Measurements from ENCODE around the gene CNST.
"Not testable (repeated sequence)": the region's sequence is repeated elsewhere in the genome, so short reads cannot be mapped to it uniquely, and the experiment has no call there.

CNST gene

DNA sequence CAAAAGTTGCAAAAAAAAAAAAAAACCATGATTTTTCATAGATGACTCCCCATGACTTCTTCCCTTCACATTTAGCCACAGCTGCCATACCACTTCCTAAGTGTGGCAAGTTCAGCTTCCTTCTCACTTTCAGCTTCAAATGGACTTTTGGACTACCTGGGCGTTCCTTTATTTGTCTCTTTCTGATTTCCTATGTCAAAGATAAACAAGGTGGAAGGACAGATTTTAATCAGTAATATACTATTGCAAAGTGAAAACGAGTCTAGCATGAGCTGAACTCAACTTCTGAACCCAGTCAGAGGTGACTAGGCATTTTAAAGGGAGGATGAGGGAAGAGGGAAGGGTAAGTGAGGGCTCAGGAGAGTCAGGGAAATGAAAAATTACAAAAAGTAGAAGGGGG lies 143.6 kb downstream of the CNST start:
- DNase-seq (ENCODE audit: low read depth): no peak

GRCh38 chr1:246711548-246712003 lies 145.3 kb downstream of the CNST start:
- no peak for DNase-seq (ENCODE audit: low read depth)

- DNase-seq (ENCODE audit: low read depth): not testable (repeated sequence)
These were observed 146.2 kb downstream of the CNST start for GRCh38 chr1:246712428-246712827.
